Liver (tissue), 9 donors: Measurements from ENCODE around the gene NKIRAS1. TPM values are rescaled to one million over a fixed set of nuclear protein-coding genes. Genes with fewer than 3 reads are reported as not detected.

Experiments
- DNase-seq: peaks from one replicate; pipeline ENCODE4 v3.0.0-alpha.2; 2017; ENCODE audit warnings: low spot score
- H3K27ac ChIP-seq, 2 donors: one replicate each; pipeline ENCODE4 v1.7.0; 2013; ENCODE audit warnings: inconsistent platforms in 2 of 2, low read length in 2 of 2, control low read depth in 1 of 2, low read depth in 1 of 2, mild to moderate bottlenecking in 1 of 2
- H3K27me3 ChIP-seq, 4 donors: one replicate each; pipeline versions ENCODE4 v1.6.1 to v1.7.0; 2013; ENCODE audit warnings: low read length in 3 of 4, inconsistent platforms in 1 of 4, mild to moderate bottlenecking in 1 of 4, moderate library complexity in 1 of 4; ENCODE audit not compliant: control insufficient read depth in 4 of 4, insufficient read depth in 4 of 4
- H3K36me3 ChIP-seq, 4 donors: one replicate each; pipeline versions ENCODE4 v1.6.1 to v1.7.0; 2013; ENCODE audit warnings: low read length in 3 of 4, mild to moderate bottlenecking in 3 of 4, low read depth in 1 of 4, moderate library complexity in 1 of 4; ENCODE audit not compliant: control insufficient read depth in 4 of 4, insufficient read depth in 3 of 4
- H3K4me1 ChIP-seq, 4 donors: one replicate each; pipeline versions ENCODE4 v1.6.1 to v1.7.0; 2013; ENCODE audit warnings: low read length in 3 of 4, mild to moderate bottlenecking in 3 of 4, moderate library complexity in 1 of 4; ENCODE audit not compliant: control insufficient read depth in 4 of 4, insufficient read depth in 4 of 4
- H3K4me3 ChIP-seq, 3 donors: one replicate each; pipeline versions ENCODE4 v1.6.1 to v1.7.0; 2013; ENCODE audit warnings: low read length in 3 of 3, control low read depth in 1 of 3, low read depth in 1 of 3, mild to moderate bottlenecking in 1 of 3
- H3K9ac ChIP-seq, 2 donors: one replicate each; pipeline ENCODE4 v1.7.0; 2013; ENCODE audit warnings: low read length in 2 of 2, mild to moderate bottlenecking in 2 of 2, moderate library complexity in 2 of 2, control low read depth in 1 of 2, low read depth in 1 of 2
- H3K9me3 ChIP-seq, 4 donors: one replicate each; pipeline versions ENCODE4 v1.6.1 to v1.7.0; 2013; ENCODE audit warnings: low read length in 3 of 4; ENCODE audit not compliant: control insufficient read depth in 4 of 4
- FOXA1 ChIP-seq: IDR thresholded peaks from 2 replicates; pipeline ENCODE4 v1.6.1; 2016; ENCODE audit warnings: antibody characterized with exemption
- FOXA2 ChIP-seq: IDR thresholded peaks from 2 replicates; pipeline ENCODE4 v1.6.1; 2016; ENCODE audit warnings: antibody characterized with exemption
- GABPA ChIP-seq, 2 donors: IDR thresholded peaks in 1 of 2; conservative IDR thresholded peaks in 1 of 2; 2 replicates each; pipeline ENCODE4 v1.6.1; 2016; ENCODE audit warnings: antibody characterized with exemption in 2 of 2, mild to moderate bottlenecking in 1 of 2, moderate library complexity in 1 of 2
- HNF4G ChIP-seq: IDR thresholded peaks from 2 replicates; pipeline ENCODE4 v1.6.1; 2016; ENCODE audit warnings: antibody characterized with exemption
- JUND ChIP-seq, 2 donors: IDR thresholded peaks; 2 replicates each; pipeline ENCODE4 v1.6.1; 2016; ENCODE audit warnings: antibody characterized with exemption in 2 of 2
- NR2F2 ChIP-seq: IDR thresholded peaks from 2 replicates; pipeline ENCODE4 v1.6.1; 2016; ENCODE audit warnings: antibody characterized with exemption
- RAD21 ChIP-seq, 2 donors: IDR thresholded peaks; 2 replicates each; pipeline ENCODE4 v1.6.1; 2016; ENCODE audit warnings: antibody characterized with exemption in 2 of 2, mild to moderate bottlenecking in 2 of 2
- TAF1 ChIP-seq: conservative IDR thresholded peaks from 2 replicates; pipeline ENCODE4 v1.6.1; 2016; ENCODE audit warnings: antibody characterized with exemption, mild to moderate bottlenecking
- YY1 ChIP-seq: IDR thresholded peaks from 2 replicates; pipeline ENCODE4 v1.6.1; 2016; ENCODE audit warnings: antibody characterized with exemption, mild to moderate bottlenecking
- WGBS: extraction: QIAGEN DNeasy Blood & Tissue Kit; methylation state at CpG from one replicate; pipeline ENCODE4 v1.1.7; 2013; 5-methylcytosine and 5-hydroxymethylcytosine counted together
- polyA plus RNA-seq, 2 donors: library from polyadenylated mRNA; stranded (reverse) in 1 of 2; unstranded in 1 of 2; fragments of 200-250 nt in 1 of 2; fragments of >200 nt in 1 of 2; fragmentation: Nextera tagmentation in 1 of 2; extraction: Ambion mirVana in 1 of 2; gene quantifications; one replicate each; pipeline versions ENCODE4 v1.2.1 to v1.2.3, GENCODE V29; 2013 to 2015
- total RNA-seq, 2 donors: library from RNA; depleted of rRNA; stranded (reverse); fragments of >200 nt; gene quantifications; one replicate each; pipeline ENCODE4 v1.2.3, GENCODE V29; 2014
- TF ChIP-seq, protein P1 (sequence below): IDR thresholded peaks from 2 replicates; pipeline ENCODE4 v1.6.1; 2016; ENCODE audit warnings: antibody characterized with exemption, mild to moderate bottlenecking
- TF ChIP-seq, protein P2 (sequence below): fragments of 150-350 bp; IDR thresholded peaks from 2 replicates; pipeline ENCODE4 v1.5.1; 2017; ENCODE audit warnings: improper control_type of control experiment, low read depth, low read length; ENCODE audit not compliant: missing input control
- TF ChIP-seq, protein P3 (sequence below): IDR thresholded peaks from 2 replicates; pipeline ENCODE4 v1.6.1; 2016; ENCODE audit warnings: antibody characterized with exemption
- donor health status: healthy.
- donor health status: healthy.
- donor health status: healthy.
- donor health status: healthy.
- donor health status: healthy.

The NKIRAS1 gene
- total and polyA plus RNA-seq, 4 donors, result 4.6 to 12.6 (median 8.4) TPM

DNA sequence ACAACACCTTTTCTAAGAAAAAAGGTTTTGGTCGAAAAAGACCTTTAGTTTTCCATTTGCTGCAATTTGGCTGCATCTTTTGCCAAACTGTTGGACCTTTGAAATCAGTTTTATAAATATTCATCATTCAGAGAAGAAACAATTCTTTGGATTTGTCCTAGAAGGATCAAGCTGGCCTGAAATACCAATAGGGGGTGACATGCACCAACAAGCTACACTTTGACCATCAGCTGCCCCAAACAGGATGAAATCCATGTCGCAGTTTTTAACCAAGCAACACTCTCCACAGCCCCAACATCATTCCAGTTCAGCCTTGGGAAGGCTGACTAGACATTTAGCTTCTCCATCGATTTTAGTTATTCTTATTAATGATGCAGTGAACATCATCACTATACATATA, 9.9 kb upstream of the NKIRAS1 start:
- 74% methylated on average over 3 of the region's 3 CpGs for WGBS

DNA sequence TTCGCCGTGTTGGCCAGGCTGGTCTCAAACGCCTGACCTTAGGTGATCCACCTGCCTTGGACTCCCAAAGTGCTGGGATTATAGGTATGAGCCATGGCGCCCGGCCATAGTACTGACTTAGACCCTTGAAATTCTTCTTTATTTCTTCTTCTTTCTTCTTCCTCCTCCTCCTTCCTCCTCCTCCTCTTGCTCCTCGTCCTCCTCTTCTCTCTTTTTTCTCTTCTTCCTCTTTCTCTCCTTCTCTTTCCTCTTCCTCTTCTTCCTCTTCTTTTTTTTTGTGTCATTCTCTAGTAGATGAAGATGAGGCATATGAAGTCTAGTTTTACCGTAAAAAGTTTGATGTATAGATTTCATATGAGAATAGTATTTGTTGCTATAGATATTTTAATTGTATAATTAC, 9.5 kb upstream of the NKIRAS1 start:
- Histone ChIP-seq H3K4me3 (no peak overlapping the region), H3K9me3 (no peaks in the 10 kb centered on the region), H3K36me3 (peaks cover 0 to 4% (median 0%) of the 10 kb centered on the region in 4 donors), H3K27me3 (no peaks in the 10 kb centered on the region), H3K9ac (no peak overlapping the region), H3K27ac (no peak overlapping the region), H3K4me1 (peaks cover 4 to 7% (median 5%) of the 10 kb centered on the region in 4 donors)
- TF ChIP-seq FOXA2 (no peak), YY1 (no peak), TAF1 (no peak)
- no peak for DNase-seq
- WGBS, result 95% methylated on average over 7 of the region's 7 CpGs

More for the DNA sequence above, 9.9 kb upstream of the NKIRAS1 start:
- H3K9me3 ChIP-seq, result no peaks in the 10 kb centered on the region
- H3K4me1 ChIP-seq, result peaks cover 4 to 7% (median 5%) of the 10 kb centered on the region in 4 donors
- no peak overlapping the region for H3K9ac ChIP-seq
- H3K27me3 ChIP-seq, result no peaks in the 10 kb centered on the region
- peak overlapping the region in 1 of 2 donors; percentile 76 for H3K27ac ChIP-seq
- DNase-seq, result no peak
- H3K4me3 ChIP-seq, result no peak overlapping the region
- no peak for TF ChIP-seq FOXA1
- TF ChIP-seq, protein P1, sequence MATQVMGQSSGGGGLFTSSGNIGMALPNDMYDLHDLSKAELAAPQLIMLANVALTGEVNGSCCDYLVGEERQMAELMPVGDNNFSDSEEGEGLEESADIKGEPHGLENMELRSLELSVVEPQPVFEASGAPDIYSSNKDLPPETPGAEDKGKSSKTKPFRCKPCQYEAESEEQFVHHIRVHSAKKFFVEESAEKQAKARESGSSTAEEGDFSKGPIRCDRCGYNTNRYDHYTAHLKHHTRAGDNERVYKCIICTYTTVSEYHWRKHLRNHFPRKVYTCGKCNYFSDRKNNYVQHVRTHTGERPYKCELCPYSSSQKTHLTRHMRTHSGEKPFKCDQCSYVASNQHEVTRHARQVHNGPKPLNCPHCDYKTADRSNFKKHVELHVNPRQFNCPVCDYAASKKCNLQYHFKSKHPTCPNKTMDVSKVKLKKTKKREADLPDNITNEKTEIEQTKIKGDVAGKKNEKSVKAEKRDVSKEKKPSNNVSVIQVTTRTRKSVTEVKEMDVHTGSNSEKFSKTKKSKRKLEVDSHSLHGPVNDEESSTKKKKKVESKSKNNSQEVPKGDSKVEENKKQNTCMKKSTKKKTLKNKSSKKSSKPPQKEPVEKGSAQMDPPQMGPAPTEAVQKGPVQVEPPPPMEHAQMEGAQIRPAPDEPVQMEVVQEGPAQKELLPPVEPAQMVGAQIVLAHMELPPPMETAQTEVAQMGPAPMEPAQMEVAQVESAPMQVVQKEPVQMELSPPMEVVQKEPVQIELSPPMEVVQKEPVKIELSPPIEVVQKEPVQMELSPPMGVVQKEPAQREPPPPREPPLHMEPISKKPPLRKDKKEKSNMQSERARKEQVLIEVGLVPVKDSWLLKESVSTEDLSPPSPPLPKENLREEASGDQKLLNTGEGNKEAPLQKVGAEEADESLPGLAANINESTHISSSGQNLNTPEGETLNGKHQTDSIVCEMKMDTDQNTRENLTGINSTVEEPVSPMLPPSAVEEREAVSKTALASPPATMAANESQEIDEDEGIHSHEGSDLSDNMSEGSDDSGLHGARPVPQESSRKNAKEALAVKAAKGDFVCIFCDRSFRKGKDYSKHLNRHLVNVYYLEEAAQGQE, result no peak
- peak; percentile 52 to 56 for TF ChIP-seq RAD21 (IDR thresholded peaks at IDR 0.05)
- peaks cover 0 to 4% (median 0%) of the 10 kb centered on the region in 4 donors for H3K36me3 ChIP-seq

DNA sequence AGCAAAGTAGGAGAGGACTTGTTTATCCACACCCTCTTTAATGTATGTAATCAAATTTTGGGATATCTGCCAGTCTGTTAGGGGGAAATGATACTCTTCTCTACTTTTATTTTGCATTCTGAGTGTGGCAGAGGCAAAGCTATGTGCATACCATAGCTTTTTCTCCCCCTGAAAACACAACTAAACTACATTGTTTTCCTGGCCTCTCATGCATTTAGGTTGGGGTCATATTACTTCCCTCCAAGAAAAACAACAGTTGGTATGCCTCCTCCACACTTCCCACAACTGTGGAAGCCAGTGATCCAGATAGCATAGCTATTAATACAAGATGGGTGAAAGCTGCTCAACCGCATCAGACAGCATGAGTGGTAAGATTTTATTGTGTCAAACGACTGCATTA, 7.0 kb upstream of the NKIRAS1 start:
- Histone ChIP-seq H3K36me3 (peaks cover 0 to 15% (median 8%) of the 10 kb centered on the region in 4 donors), H3K27me3 (no peaks in the 10 kb centered on the region), H3K9ac (no peak overlapping the region), H3K27ac (no peak overlapping the region), H3K4me3 (no peak overlapping the region), H3K4me1 (peaks cover 4 to 7% (median 6%) of the 10 kb centered on the region in 4 donors), H3K9me3 (no peaks in the 10 kb centered on the region)
- 90% methylated on average over 2 of the region's 2 CpGs for WGBS
- no peak for DNase-seq
- no peak for TF ChIP-seq JUND (IDR thresholded peaks at IDR 0.05)

DNA sequence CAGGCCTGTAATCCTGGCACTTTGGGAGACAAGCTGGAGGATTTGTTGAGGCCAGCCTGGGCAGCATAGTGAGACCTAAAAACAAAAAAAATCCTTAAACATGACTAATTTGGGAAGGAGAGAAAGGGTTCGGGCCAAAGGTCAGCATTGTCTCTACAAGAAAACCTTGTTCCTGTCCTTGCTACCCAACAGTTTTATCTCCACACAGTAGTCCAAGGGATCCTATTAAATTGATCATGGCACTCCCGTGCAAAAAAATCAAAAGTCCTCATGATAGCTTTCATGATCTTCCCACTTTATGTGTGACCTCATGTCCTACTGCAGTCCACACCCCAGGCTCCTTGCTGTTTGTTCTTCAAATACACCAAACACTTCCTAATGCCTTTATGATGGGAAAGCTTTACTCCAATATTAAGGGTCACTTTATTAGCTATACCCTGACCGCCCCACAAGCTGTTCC, 4.3 kb upstream of the NKIRAS1 start:
- Histone ChIP-seq H3K4me1 (peaks cover 0 to 13% (median 10%) of the 10 kb centered on the region in 4 donors), H3K4me3 (no peak overlapping the region), H3K9ac (no peak overlapping the region), H3K9me3 (no peaks in the 10 kb centered on the region), H3K27me3 (no peaks in the 10 kb centered on the region), H3K27ac (no peak overlapping the region), H3K36me3 (peaks cover 0 to 15% (median 9%) of the 10 kb centered on the region in 4 donors)
- WGBS, result 92% methylated on average over 3 of the region's 3 CpGs
- no peak for DNase-seq
- TF ChIP-seq, protein P1, result no peak
- no peak for TF ChIP-seq TAF1
- no peak for TF ChIP-seq NR2F2
- no peak for TF ChIP-seq GABPA (IDR thresholded peaks at IDR 0.05 in 1 of 2, conservative IDR thresholded peaks at IDR 0.05 in 1 of 2)
- TF ChIP-seq, protein P2, sequence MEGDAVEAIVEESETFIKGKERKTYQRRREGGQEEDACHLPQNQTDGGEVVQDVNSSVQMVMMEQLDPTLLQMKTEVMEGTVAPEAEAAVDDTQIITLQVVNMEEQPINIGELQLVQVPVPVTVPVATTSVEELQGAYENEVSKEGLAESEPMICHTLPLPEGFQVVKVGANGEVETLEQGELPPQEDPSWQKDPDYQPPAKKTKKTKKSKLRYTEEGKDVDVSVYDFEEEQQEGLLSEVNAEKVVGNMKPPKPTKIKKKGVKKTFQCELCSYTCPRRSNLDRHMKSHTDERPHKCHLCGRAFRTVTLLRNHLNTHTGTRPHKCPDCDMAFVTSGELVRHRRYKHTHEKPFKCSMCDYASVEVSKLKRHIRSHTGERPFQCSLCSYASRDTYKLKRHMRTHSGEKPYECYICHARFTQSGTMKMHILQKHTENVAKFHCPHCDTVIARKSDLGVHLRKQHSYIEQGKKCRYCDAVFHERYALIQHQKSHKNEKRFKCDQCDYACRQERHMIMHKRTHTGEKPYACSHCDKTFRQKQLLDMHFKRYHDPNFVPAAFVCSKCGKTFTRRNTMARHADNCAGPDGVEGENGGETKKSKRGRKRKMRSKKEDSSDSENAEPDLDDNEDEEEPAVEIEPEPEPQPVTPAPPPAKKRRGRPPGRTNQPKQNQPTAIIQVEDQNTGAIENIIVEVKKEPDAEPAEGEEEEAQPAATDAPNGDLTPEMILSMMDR, result no peak
- TF ChIP-seq HNF4G, result no peak
- TF ChIP-seq, protein P3, sequence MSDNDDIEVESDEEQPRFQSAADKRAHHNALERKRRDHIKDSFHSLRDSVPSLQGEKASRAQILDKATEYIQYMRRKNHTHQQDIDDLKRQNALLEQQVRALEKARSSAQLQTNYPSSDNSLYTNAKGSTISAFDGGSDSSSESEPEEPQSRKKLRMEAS, result no peak
- TF ChIP-seq FOXA2, result no peak
